ENCODE data around the gene RAD18.

Gene RAD18

GRCh38 chr3:8870134-8870533 is 93.1 kb downstream of the RAD18 start:
- DNase-seq = no peak
- no peaks in the 10 kb centered on the region for H3K36me3 ChIP-seq (replicated peaks; ENCODE audit: insufficient read depth, low read length)
- no peak overlapping the region for H3K4me2 ChIP-seq (ENCODE audit: low read depth, low read length)
- no peaks in the 10 kb centered on the region for H3K27me3 ChIP-seq (replicated peaks; ENCODE audit: insufficient read depth, low read length)
- no peaks in the 10 kb centered on the region for H3K9me3 ChIP-seq (replicated peaks; ENCODE audit: insufficient read depth, low read length)
- H3K9me2 ChIP-seq (replicated peaks; ENCODE audit: insufficient read depth, low read length) = no peaks in the 10 kb centered on the region
- H2AFZ ChIP-seq (ENCODE audit: low read length) = no peak overlapping the region
- H3K4me1 ChIP-seq (ENCODE audit: low read length) = no peaks in the 10 kb centered on the region
- no peaks in the 10 kb centered on the region for H3F3A ChIP-seq (ENCODE audit: insufficient read depth, low read length)
- no peaks in the 10 kb centered on the region for H4K20me1 ChIP-seq (ENCODE audit: insufficient read depth, low read length)
- no peaks in the 10 kb centered on the region for H3K79me2 ChIP-seq (ENCODE audit: low read length)
- H3K4me3 ChIP-seq (ENCODE audit: low read length) = no peak overlapping the region
- no peak overlapping the region for H3K9ac ChIP-seq (ENCODE audit: low read length)
- H3K27ac ChIP-seq (ENCODE audit: low read length) = no peak overlapping the region
- TF ChIP-seq EZH2 (optimal IDR thresholded peaks at IDR 0.05; ENCODE audit: low read depth, low read length) (no peak), EZH2phosphoT487 (IDR thresholded peaks at IDR 0.05; ENCODE audit: low read length) (no peak), CTCF (IDR thresholded peaks at IDR 0.05; ENCODE audit: low read length) (no peak)

GRCh38 chr3:8869613-8870012 is 93.7 kb downstream of the RAD18 start:
- TF ChIP-seq EZH2phosphoT487 (IDR thresholded peaks at IDR 0.05; ENCODE audit: low read length) (no peak), CTCF (IDR thresholded peaks at IDR 0.05; ENCODE audit: low read length) (no peak), EZH2 (optimal IDR thresholded peaks at IDR 0.05; ENCODE audit: low read depth, low read length) (no peak)
- no peaks in the 10 kb centered on the region for H3K27me3 ChIP-seq (replicated peaks; ENCODE audit: insufficient read depth, low read length)
- H3K4me2 ChIP-seq (ENCODE audit: low read depth, low read length) = no peak overlapping the region
- H3K4me1 ChIP-seq (ENCODE audit: low read length) = no peaks in the 10 kb centered on the region
- H3K9ac ChIP-seq (ENCODE audit: low read length) = no peak overlapping the region
- no peak overlapping the region for H3K27ac ChIP-seq (ENCODE audit: low read length)
- H3F3A ChIP-seq (ENCODE audit: insufficient read depth, low read length) = no peaks in the 10 kb centered on the region
- H3K9me3 ChIP-seq (replicated peaks; ENCODE audit: insufficient read depth, low read length) = no peaks in the 10 kb centered on the region
- H3K9me2 ChIP-seq (replicated peaks; ENCODE audit: insufficient read depth, low read length) = no peaks in the 10 kb centered on the region
- H4K20me1 ChIP-seq (ENCODE audit: insufficient read depth, low read length) = no peaks in the 10 kb centered on the region
- H2AFZ ChIP-seq (ENCODE audit: low read length) = no peak overlapping the region
- no peaks in the 10 kb centered on the region for H3K79me2 ChIP-seq (ENCODE audit: low read length)
- H3K36me3 ChIP-seq (replicated peaks; ENCODE audit: insufficient read depth, low read length) = no peaks in the 10 kb centered on the region
- DNase-seq = no peak
- no peak overlapping the region for H3K4me3 ChIP-seq (ENCODE audit: low read length)

GRCh38 chr3:8868996-8869395 is 94.3 kb downstream of the RAD18 start:
- Histone ChIP-seq H3K4me1 (ENCODE audit: low read length) (no peaks in the 10 kb centered on the region), H4K20me1 (ENCODE audit: insufficient read depth, low read length) (no peaks in the 10 kb centered on the region), H3K9me3 (replicated peaks; ENCODE audit: insufficient read depth, low read length) (no peaks in the 10 kb centered on the region), H3K79me2 (ENCODE audit: low read length) (no peaks in the 10 kb centered on the region), H2AFZ (ENCODE audit: low read length) (no peak overlapping the region), H3K27me3 (replicated peaks; ENCODE audit: insufficient read depth, low read length) (no peaks in the 10 kb centered on the region), H3K9me2 (replicated peaks; ENCODE audit: insufficient read depth, low read length) (no peaks in the 10 kb centered on the region), H3K4me2 (ENCODE audit: low read depth, low read length) (no peak overlapping the region), H3F3A (ENCODE audit: insufficient read depth, low read length) (no peaks in the 10 kb centered on the region), H3K36me3 (replicated peaks; ENCODE audit: insufficient read depth, low read length) (no peaks in the 10 kb centered on the region), H3K9ac (ENCODE audit: low read length) (no peak overlapping the region), H3K4me3 (ENCODE audit: low read length) (no peak overlapping the region), H3K27ac (ENCODE audit: low read length) (no peak overlapping the region)
- TF ChIP-seq EZH2 (optimal IDR thresholded peaks at IDR 0.05; ENCODE audit: low read depth, low read length) (no peak), CTCF (IDR thresholded peaks at IDR 0.05; ENCODE audit: low read length) (no peak), EZH2phosphoT487 (IDR thresholded peaks at IDR 0.05; ENCODE audit: low read length) (no peak)
- DNase-seq = no peak
